Gastrocnemius medialis (tissue), 4 donors: ENCODE results near the gene TCFL5. TPM values are rescaled to one million over a fixed set of nuclear protein-coding genes. Genes with fewer than 3 reads are reported as not detected.

Source experiments
- ATAC-seq, 2 donors: fragments of 150-250 bp; one replicate each; pipeline ENCODE4 v1.9.1; 2016
- DNase-seq, 2 donors: peaks; one replicate each; pipeline ENCODE4 v3.0.0-alpha.2; 2019
- H3K27ac ChIP-seq, 4 donors: fragments of 200-600 bp; sonication (generic); 1 replicate in 1 of 4; 2 replicates in 3 of 4; pipeline ENCODE4 v1.5.1; 2016 to 2018; ENCODE audit warnings: mild to moderate bottlenecking in 2 of 4, moderate library complexity in 1 of 4
- H3K27me3 ChIP-seq, 3 donors: fragments of 200-600 bp; sonication (generic) in 2 of 3; 1 replicate in 1 of 3; 2 replicates in 2 of 3; pipeline versions ENCODE4 v1.5.1 to v1.6.0; 2016 to 2019; ENCODE audit warnings: mild to moderate bottlenecking in 1 of 3, moderate library complexity in 1 of 3
- H3K36me3 ChIP-seq, 2 donors: fragments of 200-600 bp; sonication (generic) in 1 of 2; one replicate each; pipeline ENCODE4 v1.5.1; 2017 to 2018
- H3K4me1 ChIP-seq, 2 donors: fragments of 200-600 bp; sonication (generic) in 1 of 2; one replicate each; pipeline ENCODE4 v1.5.1; 2016 to 2017; ENCODE audit warnings: mild to moderate bottlenecking in 2 of 2
- H3K4me3 ChIP-seq, 4 donors: fragments of 200-600 bp; sonication (generic) in 3 of 4; 1 replicate in 1 of 4; 2 replicates in 3 of 4; pipeline ENCODE4 v1.5.1; 2016 to 2019; ENCODE audit warnings: mild to moderate bottlenecking in 2 of 4
- H3K9me3 ChIP-seq, 3 donors: fragments of 200-600 bp; sonication (generic) in 2 of 3; 1 replicate in 1 of 3; 2 replicates in 2 of 3; pipeline ENCODE4 v1.5.1; 2016 to 2019
- POLR2A ChIP-seq, 2 donors: fragments of 450-650 bp; IDR thresholded peaks; one replicate each; pipeline ENCODE4 v1.6.1; 2017; ENCODE audit warnings: antibody characterized with exemption in 2 of 2, mild to moderate bottlenecking in 2 of 2, moderate library complexity in 2 of 2
- in situ Hi-C, 4 donors: fragments of 200-750 bp; cut with MboI; loops; one replicate each; pipeline versions ENCODE4 v1.15.0 to v1.8.0; 2017; ENCODE audit warnings: low sequenced_read_pairs in 4 of 4
- intact Hi-C: fragments of 100-400 bp; cut with DNase I; formaldehyde crosslinking; loops from one replicate; pipeline ENCODE4 v1.15.1; 2023; ENCODE audit warnings: low total_unique reads
- total RNA-seq, 4 donors: library from RNA; depleted of rRNA; stranded (reverse); fragments of >200 nt; gene quantifications; one replicate each; pipeline versions ENCODE4 v1.1.0 to v1.2.3, GENCODE V29; 2016
- TF ChIP-seq, protein P1 (sequence below), 5 experiments: fragments of 450-650 bp in 3 of 5; fragments of 200-600 bp in 2 of 5; sonication (generic) in 2 of 5; IDR thresholded peaks in 4 of 5; conservative IDR thresholded peaks in 1 of 5; 1 replicate in 4 of 5; 2 replicates in 1 of 5; pipeline ENCODE4 v1.5.1; 2016 to 2019; ENCODE audit warnings: antibody characterized with exemption in 5 of 5, mild to moderate bottlenecking in 3 of 5, moderate library complexity in 3 of 5

TCFL5 gene
- total RNA-seq, 4 donors from 2014 or later = 5.3 to 7.3 (median 6.3) TPM

DNA sequence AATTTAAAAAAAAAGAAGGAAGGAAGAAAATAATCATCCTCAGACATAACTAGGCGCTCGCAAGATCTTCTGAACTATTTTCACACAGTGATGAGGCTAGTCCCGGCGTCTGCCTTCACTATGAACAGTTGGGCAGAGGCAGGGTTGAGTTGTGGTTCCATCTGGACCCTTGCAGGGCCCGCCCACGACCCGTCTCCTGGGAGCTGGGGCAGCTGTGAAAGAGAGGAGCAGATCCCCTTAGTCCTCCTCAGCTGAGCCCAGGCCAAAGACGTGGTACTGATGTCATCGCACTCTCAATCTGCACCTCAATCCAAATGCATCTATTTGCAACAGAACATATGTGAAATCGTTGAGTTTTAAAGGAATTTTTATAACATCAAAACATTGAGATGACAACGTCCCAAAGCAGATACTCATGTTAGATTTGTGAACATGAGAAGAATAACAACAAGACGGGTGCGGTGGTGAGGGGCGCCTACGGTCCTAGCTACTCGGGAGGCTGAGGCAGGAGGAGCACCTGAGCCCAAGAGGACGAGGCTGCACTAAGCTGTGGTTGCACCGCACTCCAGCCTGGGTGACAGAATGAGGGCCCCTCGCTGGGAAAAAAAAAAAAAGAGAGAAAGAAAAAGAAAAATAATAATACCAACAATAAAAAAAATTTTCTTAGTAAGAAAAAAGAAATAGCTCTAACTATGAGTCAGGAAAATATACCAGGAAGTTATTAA is 15.3 kb downstream of the TCFL5 start:
- intact Hi-C loops = no loop called here
- in situ Hi-C loops = no loop called here

DNA sequence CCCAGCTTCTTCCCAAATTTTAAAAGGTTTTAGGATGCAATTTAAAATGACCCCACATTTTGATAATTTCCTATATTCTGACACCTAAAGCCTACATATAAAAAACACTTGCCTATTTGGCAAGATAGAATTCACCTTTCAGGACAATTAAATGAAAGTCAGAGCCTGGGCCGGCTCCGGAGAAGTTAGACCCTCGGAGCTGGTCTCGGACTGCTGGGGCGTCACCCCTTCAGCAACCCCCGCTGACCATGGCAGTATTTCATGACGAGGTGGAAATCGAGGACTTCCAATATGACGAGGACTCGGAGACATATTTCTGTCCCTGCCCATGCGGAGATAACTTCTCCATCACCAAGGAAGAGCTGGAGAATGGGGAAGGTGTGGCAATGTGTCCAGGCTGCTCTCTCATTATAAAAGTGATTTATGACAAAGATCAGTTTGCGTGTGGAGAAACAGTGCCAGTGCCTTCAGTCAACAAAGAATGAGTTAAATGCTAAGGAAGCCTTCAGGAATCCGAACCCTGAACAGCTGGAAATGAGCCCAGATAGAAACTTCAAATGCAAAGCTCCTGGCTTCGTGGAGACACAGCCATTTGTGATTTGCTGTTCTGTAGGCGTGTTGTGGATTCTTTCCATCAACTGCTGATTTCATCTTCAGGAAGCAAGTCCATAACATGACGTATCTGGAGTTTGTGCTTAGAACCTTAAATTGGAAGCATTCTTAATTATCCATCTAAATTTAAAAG is 16.0 kb downstream of the TCFL5 start:
- Histone ChIP-seq H3K4me1 (no peaks in the 10 kb centered on the region), H3K4me3 (no peak overlapping the region), H3K27me3 (no peaks in the 10 kb centered on the region), H3K27ac (no peak overlapping the region), H3K9me3 (no peaks in the 10 kb centered on the region), H3K36me3 (no peaks in the 10 kb centered on the region)
- TF ChIP-seq POLR2A (IDR thresholded peaks at IDR 0.05) = no peak
- TF ChIP-seq, protein P1, sequence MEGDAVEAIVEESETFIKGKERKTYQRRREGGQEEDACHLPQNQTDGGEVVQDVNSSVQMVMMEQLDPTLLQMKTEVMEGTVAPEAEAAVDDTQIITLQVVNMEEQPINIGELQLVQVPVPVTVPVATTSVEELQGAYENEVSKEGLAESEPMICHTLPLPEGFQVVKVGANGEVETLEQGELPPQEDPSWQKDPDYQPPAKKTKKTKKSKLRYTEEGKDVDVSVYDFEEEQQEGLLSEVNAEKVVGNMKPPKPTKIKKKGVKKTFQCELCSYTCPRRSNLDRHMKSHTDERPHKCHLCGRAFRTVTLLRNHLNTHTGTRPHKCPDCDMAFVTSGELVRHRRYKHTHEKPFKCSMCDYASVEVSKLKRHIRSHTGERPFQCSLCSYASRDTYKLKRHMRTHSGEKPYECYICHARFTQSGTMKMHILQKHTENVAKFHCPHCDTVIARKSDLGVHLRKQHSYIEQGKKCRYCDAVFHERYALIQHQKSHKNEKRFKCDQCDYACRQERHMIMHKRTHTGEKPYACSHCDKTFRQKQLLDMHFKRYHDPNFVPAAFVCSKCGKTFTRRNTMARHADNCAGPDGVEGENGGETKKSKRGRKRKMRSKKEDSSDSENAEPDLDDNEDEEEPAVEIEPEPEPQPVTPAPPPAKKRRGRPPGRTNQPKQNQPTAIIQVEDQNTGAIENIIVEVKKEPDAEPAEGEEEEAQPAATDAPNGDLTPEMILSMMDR (IDR thresholded peaks at IDR 0.05 in 4 of 5, conservative IDR thresholded peaks at IDR 0.05 in 1 of 5) = no peak
- intact Hi-C loops = no loop called here
- ATAC-seq = no peak
- no peak for DNase-seq
- in situ Hi-C loops = no loop called here

More for the DNA sequence above, 15.3 kb downstream of the TCFL5 start:
- Histone ChIP-seq H3K27ac (no peak overlapping the region), H3K9me3 (no peaks in the 10 kb centered on the region), H3K27me3 (no peaks in the 10 kb centered on the region), H3K4me3 (no peak overlapping the region), H3K36me3 (no peaks in the 10 kb centered on the region), H3K4me1 (no peaks in the 10 kb centered on the region)
- no peak for DNase-seq
- TF ChIP-seq, protein P1 (IDR thresholded peaks at IDR 0.05 in 4 of 5, conservative IDR thresholded peaks at IDR 0.05 in 1 of 5) = no peak
- no peak for TF ChIP-seq POLR2A (IDR thresholded peaks at IDR 0.05)
- ATAC-seq = no peak

DNA sequence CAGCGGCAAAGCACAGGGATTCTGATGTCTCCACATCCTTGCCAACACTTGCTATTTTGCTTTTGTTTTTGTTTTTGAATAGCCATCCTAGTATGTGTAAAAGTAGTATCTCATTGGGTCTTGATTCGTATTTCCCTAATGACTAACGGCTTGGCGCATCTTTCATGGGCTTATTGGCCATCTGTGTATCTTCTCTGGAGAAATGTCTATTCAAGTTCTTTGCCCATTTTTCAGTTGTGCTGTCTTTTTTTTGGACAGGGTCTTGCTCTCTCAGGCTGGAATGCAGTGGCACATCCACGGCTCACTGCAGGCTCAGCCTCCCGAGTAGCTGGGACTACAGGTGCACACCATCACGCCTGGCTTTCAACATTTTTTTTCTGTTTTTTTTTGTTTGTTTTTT is 17.4 kb downstream of the TCFL5 start:
- no peak for TF ChIP-seq POLR2A (IDR thresholded peaks at IDR 0.05)
- TF ChIP-seq, protein P1 (IDR thresholded peaks at IDR 0.05 in 4 of 5, conservative IDR thresholded peaks at IDR 0.05 in 1 of 5) = no peak
- no peaks in the 10 kb centered on the region for H3K36me3 ChIP-seq
- in situ Hi-C loops (no loop called here), intact Hi-C loops (no loop called here)
- no peaks in the 10 kb centered on the region for H3K4me1 ChIP-seq
- ATAC-seq (no peak), DNase-seq (no peak)
- H3K4me3 ChIP-seq = no peak overlapping the region
- no peaks in the 10 kb centered on the region for H3K27me3 ChIP-seq
- no peak overlapping the region for H3K27ac ChIP-seq
- H3K9me3 ChIP-seq = no peaks in the 10 kb centered on the region

DNA sequence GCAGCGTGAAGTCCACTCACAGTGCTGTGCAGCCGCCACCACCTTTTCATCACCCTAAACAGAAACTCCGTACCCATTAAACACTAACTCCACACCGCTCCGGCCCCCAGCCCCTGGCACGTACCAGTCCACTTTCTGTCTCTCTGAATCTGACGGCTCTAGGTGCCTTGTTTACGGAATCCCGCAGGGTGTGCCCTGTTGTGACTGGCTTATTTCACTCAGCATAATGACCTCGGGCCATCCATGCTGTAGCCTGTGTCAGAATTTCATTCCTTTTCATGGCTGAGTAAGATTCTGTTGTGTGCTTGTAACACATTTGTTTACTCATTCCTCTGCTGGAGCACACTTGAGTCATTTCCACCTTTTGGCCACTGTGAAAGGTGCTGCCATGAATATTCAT is 18.0 kb downstream of the TCFL5 start:
- DNase-seq (no peak), ATAC-seq (no peak)
- H3K4me1 ChIP-seq = no peaks in the 10 kb centered on the region
- in situ Hi-C loops = no loop called here
- no peaks in the 10 kb centered on the region for H3K36me3 ChIP-seq
- H3K27me3 ChIP-seq = peaks cover 0 to under 1% (median 0%) of the 10 kb centered on the region in 3 donors
- intact Hi-C loops = no loop called here
- H3K27ac ChIP-seq = no peak overlapping the region
- H3K4me3 ChIP-seq = no peak overlapping the region
- H3K9me3 ChIP-seq = no peaks in the 10 kb centered on the region
- TF ChIP-seq, protein P1 (IDR thresholded peaks at IDR 0.05 in 4 of 5, conservative IDR thresholded peaks at IDR 0.05 in 1 of 5) = no peak
- no peak for TF ChIP-seq POLR2A (IDR thresholded peaks at IDR 0.05)
